Stimulated activated CD4-positive, alpha-beta T cell treated with anti-CD3 and anti-CD28 coated beads, Interleukin-2, amount 100 ng/mL, for 24 hours (primary cell): ENCODE results near the gene MMD.
"Not testable (repeated sequence)": the region's sequence is repeated elsewhere in the genome, so short reads cannot be mapped to it uniquely, and the experiment has no call there.

Experiments used
- DNase-seq, 2 donors: peaks; one replicate each; pipeline ENCODE4 v3.0.0-alpha.2; 2020

Gene MMD

GRCh38 chr17:55420067-55420775 lies 1.4 kb downstream of the MMD start:
- peak; percentile 5 to 19 for DNase-seq

GRCh38 chr17:55418369-55419268 lies 3.0 kb downstream of the MMD start:
- no peak for DNase-seq

GRCh38 chr17:55417411-55418268 lies 4.0 kb downstream of the MMD start:
- no peak for DNase-seq

- no peak for DNase-seq
These were observed 5.1 kb downstream of the MMD start for GRCh38 chr17:55416470-55417052.

GRCh38 chr17:55416000-55416399 lies 5.6 kb downstream of the MMD start:
- DNase-seq: no peak

GRCh38 chr17:55414983-55415382 lies 6.7 kb downstream of the MMD start:
- DNase-seq: no peak

- DNase-seq: no peak
These were observed 7.7 kb downstream of the MMD start for GRCh38 chr17:55413825-55414489.

GRCh38 chr17:55411463-55411855 lies 10.2 kb downstream of the MMD start:
- no peak for DNase-seq

GRCh38 chr17:55410722-55411462 lies 10.7 kb downstream of the MMD start:
- no peak for DNase-seq

- DNase-seq: no peak
These were observed 12.4 kb downstream of the MMD start for GRCh38 chr17:55409030-55409800.

- DNase-seq: no peak
These were observed 13.7 kb downstream of the MMD start for GRCh38 chr17:55407641-55408566.

- DNase-seq: no peak
These were observed 16.0 kb downstream of the MMD start for GRCh38 chr17:55405600-55405999.

- not testable (repeated sequence) for DNase-seq
These were observed 17.4 kb downstream of the MMD start for GRCh38 chr17:55404197-55404596.

- DNase-seq: no peak
These were observed 19.3 kb downstream of the MMD start for GRCh38 chr17:55402374-55402773.

- DNase-seq: no peak
These were observed 22.9 kb downstream of the MMD start for GRCh38 chr17:55398689-55399088.

- no peak for DNase-seq
These were observed 25.7 kb downstream of the MMD start for GRCh38 chr17:55395803-55396505.

GRCh38 chr17:55394357-55395021 lies 27.1 kb downstream of the MMD start:
- DNase-seq: no peak

GRCh38 chr17:55391764-55392467 lies 29.7 kb downstream of the MMD start:
- no peak for DNase-seq
